ENCODE measurements around the gene NRXN3. TPM values are rescaled to one million over a fixed set of nuclear protein-coding genes. Genes with fewer than 3 reads are reported as not detected.

Gene NRXN3
- total and polyA plus RNA-seq, 2 of the 13 experiments (the other 11 are each of a cell fraction or from before 2014, with no cell fraction given) = 0.03 TPM; not detected in 1

DNA sequence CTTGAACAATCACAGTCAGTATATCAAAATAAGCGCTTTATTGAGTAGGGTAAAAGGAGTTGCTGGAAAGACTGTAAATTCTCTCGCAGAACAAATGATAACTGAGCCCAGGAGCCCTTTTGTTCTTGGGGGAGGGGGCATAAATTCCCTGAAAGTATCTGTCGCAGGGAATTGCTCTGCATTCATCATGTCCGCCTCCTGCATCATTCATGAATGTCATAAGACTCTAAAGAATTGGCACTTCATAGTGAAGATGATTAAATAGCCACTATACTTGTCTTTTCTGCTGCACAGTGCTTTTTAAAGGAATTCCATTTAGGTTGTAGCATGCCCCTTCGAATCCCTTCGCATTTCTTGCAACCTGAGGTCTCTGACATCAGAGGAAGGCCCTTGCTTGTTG is 1278.8 kb downstream of the NRXN3 start:
- DNase-seq (ENCODE audit: low spot score) (no peak), FAIRE-seq (no peak), ATAC-seq (no peak)
- Histone ChIP-seq H3K36me3 (replicated peaks in 1 of 2; ENCODE audit: control insufficient read depth in 1 of 2, insufficient read depth in 2 of 2, low read length in 2 of 2) (no peaks in the 10 kb centered on the region), H3K4me1 (ENCODE audit: insufficient read depth, low read length) (no peaks in the 10 kb centered on the region), H3K4me3 (replicated peaks in 1 of 3; ENCODE audit: insufficient read depth in 1 of 3, low read depth in 2 of 3, low read length in 3 of 3) (no peak overlapping the region), H3K4me2 (ENCODE audit: low read depth, low read length) (no peak overlapping the region), H4K20me1 (ENCODE audit: insufficient read depth, low read length) (no peaks in the 10 kb centered on the region), H3K9ac (ENCODE audit: insufficient read depth, low read depth, low read length) (no peak overlapping the region), H3K27ac (ENCODE audit: extremely low read length, insufficient read depth, low read length) (no peak overlapping the region), H3K79me2 (ENCODE audit: insufficient read depth, low read length) (no peaks in the 10 kb centered on the region), H3K27me3 (ENCODE audit: control insufficient read depth in 1 of 2, insufficient read depth in 2 of 2, low read length in 2 of 2) (no peaks in the 10 kb centered on the region), H3K9me3 (ENCODE audit: low read length) (peaks cover 61% of the 10 kb centered on the region), H2AFZ (ENCODE audit: low read length) (no peak overlapping the region)
- intact Hi-C loops (cut with micrococcal nuclease; ENCODE audit: unreplicated experiment) (no loop called here), in situ Hi-C loops (cut with HindIII; ENCODE audit: extremely low pct_ligation_motif_present, low pct_unique_long_range_greater_than_20kb) (no loop called here)
- no TSS peak for BruUV-seq (replicated peaks)
- WGBS (ENCODE audit: low lambda C conversion rate) = 28% methylated on average over 6 of the region's 6 CpGs
- ChIA-PET CTCF (ENCODE audit: low intra/inter-chr PET ratio, low total read pairs) (no interaction called here), POLR2A (no interaction called here)
- TF ChIP-seq ZFX (CRISPR knock-in tag; IDR thresholded peaks at IDR 0.05; ENCODE audit: low read depth) = no peak
- no peak for TF ChIP-seq TOPORS (CRISPR knock-in tag; IDR thresholded peaks at IDR 0.05)
- no peak for TF ChIP-seq EED (CRISPR knock-in tag; IDR thresholded peaks at IDR 0.05)
- TF ChIP-seq ZNF607 (CRISPR knock-in tag; IDR thresholded peaks at IDR 0.05; ENCODE audit: borderline replicate concordance) = no peak
- no peak for TF ChIP-seq EEA1 (CRISPR knock-in tag; IDR thresholded peaks at IDR 0.05; ENCODE audit: borderline replicate concordance)
- TF ChIP-seq, protein P1, sequence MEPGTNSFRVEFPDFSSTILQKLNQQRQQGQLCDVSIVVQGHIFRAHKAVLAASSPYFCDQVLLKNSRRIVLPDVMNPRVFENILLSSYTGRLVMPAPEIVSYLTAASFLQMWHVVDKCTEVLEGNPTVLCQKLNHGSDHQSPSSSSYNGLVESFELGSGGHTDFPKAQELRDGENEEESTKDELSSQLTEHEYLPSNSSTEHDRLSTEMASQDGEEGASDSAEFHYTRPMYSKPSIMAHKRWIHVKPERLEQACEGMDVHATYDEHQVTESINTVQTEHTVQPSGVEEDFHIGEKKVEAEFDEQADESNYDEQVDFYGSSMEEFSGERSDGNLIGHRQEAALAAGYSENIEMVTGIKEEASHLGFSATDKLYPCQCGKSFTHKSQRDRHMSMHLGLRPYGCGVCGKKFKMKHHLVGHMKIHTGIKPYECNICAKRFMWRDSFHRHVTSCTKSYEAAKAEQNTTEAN (CRISPR knock-in tag; conservative IDR thresholded peaks at IDR 0.05) = no peak
- TF ChIP-seq ZNF101 (CRISPR knock-in tag; IDR thresholded peaks at IDR 0.05; ENCODE audit: borderline replicate concordance, low read depth) = no peak
- no peak for TF ChIP-seq ZNF552 (CRISPR knock-in tag; IDR thresholded peaks at IDR 0.05; ENCODE audit: borderline replicate concordance)
- no peak for TF ChIP-seq ZNF296 (CRISPR knock-in tag; conservative IDR thresholded peaks at IDR 0.05)

Measured in HepG2 (cell line).